B cell (primary cell): ENCODE results near the gene RNU4-1.
"Not testable (repeated sequence)": the region's sequence is repeated elsewhere in the genome, so short reads cannot be mapped to it uniquely, and the experiment has no call there.

Experiments used
- CTCF ChIP-seq: fragments of 200-600 bp; IDR thresholded peaks from one replicate; pipeline ENCODE4 v1.8.0; 2022; ENCODE audit warnings: antibody characterized with exemption, mild to moderate bottlenecking
- EZH2 ChIP-seq: IDR thresholded peaks from 2 replicates; pipeline ENCODE4 v1.6.1; 2012; ENCODE audit warnings: borderline replicate concordance, low read depth, mild to moderate bottlenecking, moderate library complexity, low read length; ENCODE audit not compliant: insufficient read depth, poor library complexity, severe bottlenecking

GRCh38 chr12:120251364-120252070 is 41.5 kb downstream of the RNU4-1 start:
- TF ChIP-seq CTCF, EZH2: not testable (repeated sequence)
